ENCODE results near the gene ARL8A. TPM values are rescaled to one million over a fixed set of nuclear protein-coding genes. Genes with fewer than 3 reads are reported as not detected.

Gene ARL8A
- total RNA-seq, 2 experiments from 2014 or later: 38.2 to 40.4 TPM

DNA sequence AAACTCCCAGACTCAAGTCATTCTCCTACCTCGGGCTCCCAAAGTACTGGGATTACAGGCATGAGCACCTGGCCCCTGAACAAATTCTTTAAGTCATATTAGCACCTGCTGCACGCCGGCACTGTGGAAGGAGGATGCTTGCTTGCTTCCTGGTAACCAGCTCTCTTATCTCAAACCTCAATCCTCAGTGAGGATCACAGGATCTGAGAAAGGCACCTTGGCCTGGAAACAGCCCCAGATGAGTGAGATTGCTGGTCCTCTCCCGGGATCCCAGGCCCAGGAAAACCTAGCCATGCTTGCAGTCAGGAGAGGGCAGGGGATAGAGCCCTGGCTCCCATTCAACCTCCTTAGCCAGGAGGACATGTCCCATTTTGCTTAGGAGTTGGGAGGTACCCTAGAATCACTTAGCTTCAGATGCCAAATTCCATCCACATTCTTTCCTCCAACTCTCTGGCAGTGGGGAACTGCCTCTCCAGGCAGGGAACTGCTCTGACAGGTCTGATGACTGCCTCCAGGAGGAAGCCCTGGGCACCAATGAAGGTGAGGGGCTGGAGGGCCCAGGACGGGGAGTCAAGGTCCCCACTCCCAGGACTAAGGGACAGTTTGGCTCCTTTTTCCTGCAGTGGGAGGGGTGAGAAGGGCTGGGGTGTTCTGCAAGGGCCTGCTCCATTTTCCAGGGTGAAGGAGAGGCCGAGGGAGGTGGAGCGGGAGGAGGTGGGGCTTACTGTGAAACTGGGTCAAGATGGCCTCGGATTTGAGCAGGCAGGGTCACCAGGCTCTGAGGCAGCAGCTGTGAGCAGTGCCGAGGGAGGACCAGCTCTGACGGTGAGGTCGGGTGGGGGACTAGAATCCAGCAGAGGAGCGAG is 12.3 kb downstream of the ARL8A start:
- no peak overlapping the region for H3K4me3 Mint-ChIP-seq
- intact Hi-C loops (cut with micrococcal nuclease): no loop called here
- DNase-seq: no peak
- no peak overlapping the region for H3K27ac Mint-ChIP-seq
- H3K9me3 Mint-ChIP-seq: no peaks in the 10 kb centered on the region
- H3K27me3 Mint-ChIP-seq: no peaks in the 10 kb centered on the region
- H3K36me3 Mint-ChIP-seq: peaks cover 3% of the 10 kb centered on the region
- POLR2A ChIA-PET: interaction anchor here (0.6 kb wide), 1 partner anchor 149 kb away, joined by 4 read pairs; no protein-coding TSS in a partner anchor
- CTCF ChIA-PET: interaction anchor here (0.6 to 1.4 kb wide), 4 partner anchors 14 to 274 kb away, joined by 3 to 4 read pairs (median 3); no protein-coding TSS in a partner anchor
- no peaks in the 10 kb centered on the region for H3K4me1 Mint-ChIP-seq (ENCODE audit: low read depth)

DNA sequence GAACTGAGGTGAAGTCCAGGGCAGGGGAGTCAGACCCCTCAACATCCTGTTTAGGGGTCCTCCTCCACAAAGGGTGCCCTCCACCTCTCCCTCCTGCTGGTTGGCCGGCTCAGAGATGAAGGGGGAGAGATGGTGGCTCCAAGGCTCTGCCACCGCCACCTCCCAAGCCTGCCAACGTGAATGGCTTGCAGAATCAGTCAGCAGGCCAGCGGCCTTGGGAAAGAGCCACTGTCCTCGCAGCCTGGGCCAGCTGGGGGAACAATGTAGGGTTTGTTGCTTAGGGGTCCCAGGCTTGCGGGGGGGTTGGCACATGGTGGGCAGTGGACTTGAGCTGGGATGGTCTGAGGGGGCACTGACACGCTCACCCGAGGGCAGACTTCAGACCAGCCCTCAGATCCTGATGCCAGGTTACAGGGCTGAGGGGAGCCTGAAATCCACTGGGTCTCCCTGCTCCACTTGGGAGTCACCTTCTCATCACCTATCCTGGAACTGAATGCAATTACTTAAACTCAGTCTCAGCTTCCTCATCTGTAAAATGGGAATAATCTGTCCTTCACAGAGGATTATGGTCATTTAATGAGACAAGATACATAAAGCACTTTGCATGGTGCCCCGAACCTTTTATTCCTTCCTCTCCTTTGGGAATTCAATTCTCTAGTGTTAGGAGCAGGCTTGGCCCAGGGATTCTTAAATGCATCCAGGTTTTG is 13.6 kb downstream of the ARL8A start:
- H3K27ac Mint-ChIP-seq: no peak overlapping the region

GRCh38 chr1:202130297-202130721 is 14.2 kb downstream of the ARL8A start:
- Mint-ChIP-seq H3K36me3 (peaks cover 3% of the 10 kb centered on the region), H3K4me1 (ENCODE audit: low read depth) (no peaks in the 10 kb centered on the region), H3K9me3 (no peaks in the 10 kb centered on the region), H3K4me3 (no peak overlapping the region), H3K27me3 (no peaks in the 10 kb centered on the region), H3K27ac (no peak overlapping the region)
- ChIA-PET CTCF (interaction anchor here (0.9 kb wide), 1 partner anchor 130 kb away, joined by 3 read pairs; no protein-coding TSS in a partner anchor), POLR2A (interaction anchor here (0.7 to 1.2 kb wide), 2 partner anchors 17 to 43 kb away, joined by 3 read pairs; no protein-coding TSS in a partner anchor)
- intact Hi-C loops (cut with micrococcal nuclease): no loop called here
- DNase-seq: no peak

More for the DNA sequence above, 13.6 kb downstream of the ARL8A start:
- peaks cover 3% of the 10 kb centered on the region for H3K36me3 Mint-ChIP-seq
- POLR2A ChIA-PET: interaction anchor here (1.2 kb wide), 1 partner anchor 16 kb away, joined by 3 read pairs; no protein-coding TSS in a partner anchor
- no peak for DNase-seq
- no peaks in the 10 kb centered on the region for H3K9me3 Mint-ChIP-seq
- CTCF ChIA-PET: interaction anchor here (1.4 kb wide), 1 partner anchor 131 kb away, joined by 4 read pairs; no protein-coding TSS in a partner anchor
- H3K4me1 Mint-ChIP-seq (ENCODE audit: low read depth): no peaks in the 10 kb centered on the region
- H3K27me3 Mint-ChIP-seq: no peaks in the 10 kb centered on the region
- intact Hi-C loops (cut with micrococcal nuclease): no loop called here
- H3K4me3 Mint-ChIP-seq: no peak overlapping the region

DNA sequence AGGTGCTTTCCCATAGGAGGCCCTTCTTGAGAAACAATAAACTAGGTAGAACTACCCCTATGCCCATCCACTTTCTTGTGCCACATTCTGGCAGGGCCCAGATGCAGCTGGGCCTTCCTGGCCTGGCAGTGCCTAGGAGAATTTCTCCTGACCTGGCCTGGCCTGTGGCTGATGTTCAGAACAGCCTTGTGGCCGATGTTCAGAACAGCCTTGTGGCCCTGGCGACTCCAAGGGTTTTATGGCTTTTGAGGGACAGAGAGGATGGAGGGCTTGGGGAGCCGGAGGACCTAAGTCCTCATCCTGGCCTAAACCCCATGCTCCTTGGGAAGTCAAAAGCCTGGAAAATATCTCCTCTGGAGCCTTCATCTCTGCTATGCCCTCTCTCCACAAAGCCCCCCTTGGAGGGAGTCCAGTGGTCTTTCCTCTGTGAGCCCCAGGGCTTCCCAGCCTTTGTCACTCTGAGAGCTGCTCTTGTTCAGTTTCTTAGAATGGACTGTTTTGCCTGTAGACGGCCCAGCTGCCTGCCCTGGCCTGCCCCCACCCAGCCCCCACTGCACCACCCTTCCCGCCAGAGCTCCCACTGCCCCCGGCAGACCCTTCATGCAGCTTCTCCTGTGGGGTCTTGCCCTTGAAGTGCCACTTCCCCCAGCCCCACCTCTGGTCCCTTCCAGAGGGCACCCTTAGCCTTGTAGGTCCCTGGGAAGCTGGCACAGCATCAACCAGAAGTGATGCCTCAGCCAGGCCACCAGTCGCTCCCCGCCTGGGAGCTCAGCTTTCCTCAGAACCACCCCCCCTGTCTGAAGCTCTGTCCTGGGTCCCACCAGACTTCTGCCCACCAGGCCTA is 14.9 kb downstream of the ARL8A start:
- no peak overlapping the region for H3K27ac Mint-ChIP-seq
- no peaks in the 10 kb centered on the region for H3K27me3 Mint-ChIP-seq

DNA sequence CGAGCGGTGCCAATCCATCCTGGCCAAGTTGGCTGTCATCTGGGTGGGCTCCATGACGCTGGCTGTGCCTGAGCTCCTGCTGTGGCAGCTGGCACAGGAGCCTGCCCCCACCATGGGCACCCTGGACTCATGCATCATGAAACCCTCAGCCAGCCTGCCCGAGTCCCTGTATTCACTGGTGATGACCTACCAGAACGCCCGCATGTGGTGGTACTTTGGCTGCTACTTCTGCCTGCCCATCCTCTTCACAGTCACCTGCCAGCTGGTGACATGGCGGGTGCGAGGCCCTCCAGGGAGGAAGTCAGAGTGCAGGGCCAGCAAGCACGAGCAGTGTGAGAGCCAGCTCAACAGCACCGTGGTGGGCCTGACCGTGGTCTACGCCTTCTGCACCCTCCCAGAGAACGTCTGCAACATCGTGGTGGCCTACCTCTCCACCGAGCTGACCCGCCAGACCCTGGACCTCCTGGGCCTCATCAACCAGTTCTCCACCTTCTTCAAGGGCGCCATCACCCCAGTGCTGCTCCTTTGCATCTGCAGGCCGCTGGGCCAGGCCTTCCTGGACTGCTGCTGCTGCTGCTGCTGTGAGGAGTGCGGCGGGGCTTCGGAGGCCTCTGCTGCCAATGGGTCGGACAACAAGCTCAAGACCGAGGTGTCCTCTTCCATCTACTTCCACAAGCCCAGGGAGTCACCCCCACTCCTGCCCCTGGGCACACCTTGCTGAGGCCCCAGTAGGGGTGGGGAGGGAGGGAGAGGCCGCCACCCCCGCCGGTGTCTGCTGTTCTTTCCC is 16.5 kb downstream of the ARL8A start:
- CTCF ChIA-PET: no interaction called here
- no peaks in the 10 kb centered on the region for H3K36me3 Mint-ChIP-seq
- no peak overlapping the region for H3K4me3 Mint-ChIP-seq
- POLR2A ChIA-PET: no interaction called here
- intact Hi-C loops (cut with micrococcal nuclease): no loop called here
- no peaks in the 10 kb centered on the region for H3K9me3 Mint-ChIP-seq
- no peaks in the 10 kb centered on the region for H3K27me3 Mint-ChIP-seq
- H3K27ac Mint-ChIP-seq: no peak overlapping the region
- no peak for DNase-seq
- no peaks in the 10 kb centered on the region for H3K4me1 Mint-ChIP-seq (ENCODE audit: low read depth)

More for the DNA sequence above, 14.9 kb downstream of the ARL8A start:
- ChIA-PET CTCF (interaction anchor here (0.9 kb wide), 1 partner anchor 130 kb away, joined by 3 read pairs; no protein-coding TSS in a partner anchor), POLR2A (interaction anchor here (0.7 to 1.2 kb wide), 2 partner anchors 18 to 43 kb away, joined by 3 read pairs; no protein-coding TSS in a partner anchor)
- Mint-ChIP-seq H3K36me3 (peaks cover 3% of the 10 kb centered on the region), H3K4me3 (no peak overlapping the region), H3K4me1 (ENCODE audit: low read depth) (no peaks in the 10 kb centered on the region), H3K9me3 (no peaks in the 10 kb centered on the region)
- DNase-seq: no peak
- intact Hi-C loops (cut with micrococcal nuclease): no loop called here

DNA sequence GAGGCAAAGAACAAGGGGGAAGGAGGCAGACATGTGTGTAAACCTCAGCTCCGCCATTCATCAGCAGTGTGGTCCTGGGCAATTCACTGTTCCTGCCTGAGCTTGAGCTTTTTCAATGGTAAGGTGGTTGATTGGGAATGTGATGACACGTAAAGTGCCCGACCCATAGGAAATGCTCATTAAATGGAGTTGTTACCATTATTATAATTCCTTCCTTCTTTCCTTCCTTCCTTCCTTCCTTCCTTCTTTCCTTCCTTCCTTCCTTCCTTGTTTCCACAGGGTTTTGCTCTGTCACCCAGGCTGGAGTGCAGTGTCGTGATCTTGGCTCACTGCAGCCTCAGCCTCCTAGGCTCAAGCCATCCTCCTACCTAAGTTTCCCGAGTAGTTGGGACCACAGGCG is 17.5 kb downstream of the ARL8A start:
- Mint-ChIP-seq H3K27ac (no peak overlapping the region), H3K4me3 (no peak overlapping the region), H3K4me1 (ENCODE audit: low read depth) (no peaks in the 10 kb centered on the region), H3K27me3 (no peaks in the 10 kb centered on the region), H3K36me3 (no peaks in the 10 kb centered on the region), H3K9me3 (no peaks in the 10 kb centered on the region)
- intact Hi-C loops (cut with micrococcal nuclease): no loop called here
- no peak for DNase-seq
- CTCF ChIA-PET: interaction anchor here (0.6 kb wide), 1 partner anchor 420 kb away, joined by 4 read pairs; no protein-coding TSS in a partner anchor
- POLR2A ChIA-PET: no interaction called here

- ChIA-PET POLR2A (no interaction called here), CTCF (interaction anchor here (0.6 to 1.8 kb wide), 2 partner anchors 127 to 419 kb away, joined by 4 to 8 read pairs; no protein-coding TSS in a partner anchor)
- DNase-seq: no peak
- Mint-ChIP-seq H3K27me3 (no peaks in the 10 kb centered on the region), H3K9me3 (no peaks in the 10 kb centered on the region), H3K27ac (no peak overlapping the region), H3K4me1 (ENCODE audit: low read depth) (no peaks in the 10 kb centered on the region), H3K4me3 (no peak overlapping the region), H3K36me3 (no peaks in the 10 kb centered on the region)
- intact Hi-C loops (cut with micrococcal nuclease): no loop called here
Measured at GRCh38 chr1:202126426-202126825, 18.1 kb downstream of the ARL8A start.

DNA sequence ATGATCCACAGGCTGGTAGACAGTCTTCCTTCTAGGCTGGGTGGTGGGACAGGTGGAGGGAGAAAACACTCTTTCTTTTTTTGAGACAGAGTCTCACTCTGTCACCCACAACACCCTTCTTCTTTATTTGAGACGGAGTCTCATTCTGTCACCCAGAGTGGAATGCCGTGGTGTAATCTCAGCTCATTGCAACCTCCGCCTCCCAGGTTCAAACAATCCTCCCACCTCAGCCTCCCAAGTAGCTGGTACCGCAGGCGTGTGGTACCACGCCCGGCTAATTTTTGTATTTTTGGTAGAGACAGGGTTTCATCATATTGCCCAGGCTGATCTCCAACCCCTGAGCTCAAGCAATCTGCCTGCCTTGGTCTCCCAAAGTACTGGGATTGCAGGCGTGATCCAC is 18.9 kb downstream of the ARL8A start:
- POLR2A ChIA-PET: no interaction called here
- Mint-ChIP-seq H3K27me3 (no peaks in the 10 kb centered on the region), H3K27ac (no peak overlapping the region), H3K4me3 (no peak overlapping the region), H3K9me3 (no peaks in the 10 kb centered on the region), H3K4me1 (ENCODE audit: low read depth) (no peaks in the 10 kb centered on the region), H3K36me3 (no peaks in the 10 kb centered on the region)
- no peak for DNase-seq
- intact Hi-C loops (cut with micrococcal nuclease): no loop called here
- CTCF ChIA-PET: interaction anchor here (1.8 to 3.1 kb wide), 2 partner anchors 9 to 126 kb away, joined by 8 to 9 read pairs; no protein-coding TSS in a partner anchor

DNA sequence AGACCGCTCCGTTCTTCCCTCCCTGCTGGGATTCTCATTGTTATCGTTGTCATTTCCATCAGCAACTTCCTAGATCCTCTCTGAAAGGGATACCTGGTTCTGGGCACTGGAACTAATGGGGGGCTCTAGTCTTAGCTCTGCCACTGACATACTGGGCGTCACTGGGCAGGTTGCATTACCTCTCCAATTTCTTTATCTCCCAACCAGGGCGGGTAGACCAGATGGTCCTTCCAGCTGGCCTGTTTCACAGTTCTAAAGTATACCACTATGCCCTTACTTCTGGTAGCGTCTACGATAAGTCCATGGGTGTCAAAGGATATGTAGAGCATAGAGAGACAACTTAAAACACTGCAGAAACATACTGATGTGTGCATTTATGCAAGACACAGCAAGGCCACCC is 20.4 kb downstream of the ARL8A start:
- Mint-ChIP-seq H3K36me3 (no peaks in the 10 kb centered on the region), H3K4me1 (ENCODE audit: low read depth) (no peaks in the 10 kb centered on the region), H3K4me3 (no peak overlapping the region), H3K27me3 (no peaks in the 10 kb centered on the region), H3K9me3 (no peaks in the 10 kb centered on the region), H3K27ac (no peak overlapping the region)
- ChIA-PET CTCF (interaction anchor here (3.1 kb wide), 1 partner anchor 11 kb away, joined by 9 read pairs; no protein-coding TSS in a partner anchor), POLR2A (no interaction called here)
- intact Hi-C loops (cut with micrococcal nuclease): no loop called here
- DNase-seq: no peak

GRCh38 chr1:202123336-202123813 is 21.2 kb downstream of the ARL8A start:
- POLR2A ChIA-PET: no interaction called here
- no peaks in the 10 kb centered on the region for H3K27me3 Mint-ChIP-seq
- CTCF ChIA-PET: interaction anchor here (3.1 kb wide), 1 partner anchor 12 kb away, joined by 9 read pairs; no protein-coding TSS in a partner anchor
- no peak for DNase-seq
- H3K9me3 Mint-ChIP-seq: no peaks in the 10 kb centered on the region
- H3K4me1 Mint-ChIP-seq (ENCODE audit: low read depth): no peaks in the 10 kb centered on the region
- H3K4me3 Mint-ChIP-seq: no peak overlapping the region
- intact Hi-C loops (cut with micrococcal nuclease): no loop called here
- no peaks in the 10 kb centered on the region for H3K36me3 Mint-ChIP-seq
- no peak overlapping the region for H3K27ac Mint-ChIP-seq
